Aorta (tissue), 5 donors: ENCODE data around the gene CRYBA4. TPM values are rescaled to one million over a fixed set of nuclear protein-coding genes. Genes with fewer than 3 reads are reported as not detected.
A peak's percentile ranks its signal among the peaks of the same experiment; 100 is the strongest.

Experiments
- ATAC-seq: fragments of 200-7000 bp; cut with Tn5 transposase; one replicate; pipeline ENCODE4 v1.9.1; 2022; ENCODE audit warnings: moderate library complexity; ENCODE audit not compliant: low FRiP score
- DNase-seq, 2 donors: peaks; one replicate each; pipeline ENCODE4 v3.0.0-alpha.2; 2020
- H3K27ac ChIP-seq, 2 donors: one replicate each; pipeline ENCODE4 v1.5.1; 2013; ENCODE audit warnings: low read length in 2 of 2, mild to moderate bottlenecking in 2 of 2, moderate library complexity in 2 of 2, control low read depth in 1 of 2, inconsistent platforms in 1 of 2, low read depth in 1 of 2
- H3K27me3 ChIP-seq, 2 donors: one replicate each; pipeline ENCODE4 v1.6.1; 2013; ENCODE audit warnings: control low read depth in 1 of 2, low read length in 1 of 2, mild to moderate bottlenecking in 1 of 2, moderate library complexity in 1 of 2; ENCODE audit not compliant: insufficient read depth in 2 of 2, control insufficient read depth in 1 of 2
- H3K36me3 ChIP-seq, 2 donors: one replicate each; pipeline ENCODE4 v1.6.1; 2013; ENCODE audit warnings: control low read depth in 1 of 2, low read length in 1 of 2, mild to moderate bottlenecking in 1 of 2; ENCODE audit not compliant: insufficient read depth in 2 of 2, control insufficient read depth in 1 of 2
- H3K4me1 ChIP-seq, 2 donors: one replicate each; pipeline ENCODE4 v1.6.1; 2013; ENCODE audit warnings: low read length in 2 of 2, control low read depth in 1 of 2, mild to moderate bottlenecking in 1 of 2, moderate library complexity in 1 of 2; ENCODE audit not compliant: insufficient read depth in 2 of 2, control insufficient read depth in 1 of 2
- H3K4me3 ChIP-seq, 2 donors: one replicate each; pipeline ENCODE4 v1.5.1; 2013; ENCODE audit warnings: low read length in 2 of 2, control low read depth in 1 of 2, mild to moderate bottlenecking in 1 of 2
- H3K9me3 ChIP-seq: one replicate; pipeline ENCODE4 v1.6.1; 2013; ENCODE audit warnings: mild to moderate bottlenecking, low read length; ENCODE audit not compliant: control insufficient read depth
- WGBS, 2 donors: extraction: QIAGEN DNeasy Blood & Tissue Kit; methylation state at CpG; one replicate each; pipeline ENCODE4 v1.1.7; 2013; 5-methylcytosine and 5-hydroxymethylcytosine counted together
- intact Hi-C, 2 donors: fragments of 100-400 bp; cut with DNase I; formaldehyde crosslinking; loops; one replicate each; pipeline versions ENCODE4 v1.14.2 to v1.15.0; 2022
- polyA plus RNA-seq, 2 donors: library from polyadenylated mRNA; stranded (reverse); fragments of 200-250 nt; gene quantifications; one replicate each; pipeline ENCODE4 v1.2.3, GENCODE V29; 2013
- total RNA-seq, 2 donors: library from RNA; stranded (reverse); fragmentation: NEBNext Ultra II Directional; extraction: Animal tissue kit (Norgen Biotek cat#: 25700); gene quantifications; one replicate each; pipeline ENCODE4 v1.2.1, GENCODE V29; 2021
- donor health status: healthy with polysubstance abuse.
- donor health status: Bipolar disorder and iron deficiency.
- donor health status: DM: no; HTN: no; CAD: no.
- donor health status: DM: no; HTN: no; CAD: no.
- donor health status: DM: yes; HTN: yes; CAD: no.

CRYBA4 gene
- total and polyA plus RNA-seq, 4 donors: not detected

DNA sequence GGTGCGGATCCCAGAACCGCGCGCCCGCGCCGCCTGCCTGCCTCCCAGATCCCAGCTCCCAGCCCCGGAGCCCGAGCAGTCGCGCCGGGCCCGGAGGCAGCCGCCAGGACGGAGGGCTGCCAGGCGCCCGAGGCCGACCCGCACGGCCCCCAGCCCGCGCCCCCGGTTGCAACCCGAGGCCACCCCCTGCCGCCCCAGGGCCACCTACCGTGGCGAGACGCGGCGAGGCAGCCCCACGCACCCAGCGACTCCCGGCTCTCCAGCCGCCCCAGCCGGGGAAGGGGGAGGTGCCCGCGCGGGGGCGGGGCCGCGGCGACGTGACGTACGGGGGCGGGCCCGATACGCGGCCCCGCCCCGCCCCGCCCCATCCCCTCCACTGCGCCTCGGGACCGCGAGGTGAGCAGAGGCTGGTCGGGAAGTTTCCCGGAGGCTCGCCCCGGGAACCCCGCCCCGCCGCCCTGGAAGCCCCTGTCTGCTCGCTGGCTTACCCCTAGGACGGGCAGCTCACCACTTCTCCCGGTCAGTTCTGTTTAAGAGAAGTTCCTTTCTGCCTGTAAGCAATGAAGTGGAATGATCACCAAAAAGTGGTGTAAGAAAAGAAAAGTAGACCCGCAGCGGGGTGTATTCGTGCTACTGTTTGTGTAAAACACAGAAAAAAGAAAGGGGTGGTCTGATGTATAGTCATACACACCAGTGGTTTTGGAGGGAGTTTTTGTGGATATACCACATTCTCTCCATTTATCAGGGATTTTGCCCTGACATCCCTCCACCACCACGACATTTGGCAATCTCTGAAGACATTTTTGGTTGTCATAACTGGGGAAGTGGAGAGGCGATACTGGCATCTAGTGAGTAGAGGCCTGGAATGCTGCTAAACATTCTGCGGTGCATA is 31.7 kb upstream of the CRYBA4 start, which contains the start of gene TPST2:
TSS of gene TPST2 (minus strand) at position 288 of the 892 bp plus-strand sequence. CDS start 48,502 bp downstream, outside the sequence.
- intact Hi-C loops: loop anchor here (2.0 kb wide), 1 partner anchor 77 kb away; the partner anchor contains the start of gene TFIP11 (in 2 of the 2)
- Histone ChIP-seq H3K36me3 (no peaks in the 10 kb centered on the region), H3K4me1 (no peaks in the 10 kb centered on the region), H3K9me3 (no peaks in the 10 kb centered on the region), H3K4me3 (peak within 1 kb of the TSS; percentile 59 to 98), H3K27ac (no peak within 1 kb of the TSS), H3K27me3 (no peaks in the 10 kb centered on the region)
- peak; percentile 80 to 91 for DNase-seq
- ATAC-seq: peak; percentile 93
- 0 to 1% methylated on average over 38 to 72 of the region's 72 CpGs for WGBS, 2 donors

DNA sequence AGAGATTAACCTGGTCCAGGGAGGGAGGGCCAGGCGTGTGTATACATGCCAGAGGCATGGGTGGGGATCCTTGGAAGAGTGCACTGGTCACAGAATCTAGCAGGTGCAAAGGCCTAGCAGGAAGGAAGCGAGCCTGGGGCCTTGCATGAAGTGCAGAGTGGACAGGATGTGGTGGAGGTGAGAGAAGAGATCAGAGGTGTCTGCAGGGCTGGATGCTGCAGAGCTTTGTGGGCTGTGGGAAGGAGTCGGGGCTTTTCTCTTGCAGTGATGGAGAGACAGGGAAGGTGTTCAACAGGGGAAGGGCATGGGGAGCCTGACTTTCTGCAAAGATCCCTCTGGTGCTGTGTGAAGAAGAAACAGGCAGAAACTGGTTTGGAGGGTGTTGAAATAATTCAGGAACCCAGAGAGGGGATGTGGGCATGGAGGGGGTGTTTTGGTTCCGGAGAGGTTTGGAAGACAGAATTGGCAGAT is 29.3 kb upstream of the CRYBA4 start:
- no peak for DNase-seq

DNA sequence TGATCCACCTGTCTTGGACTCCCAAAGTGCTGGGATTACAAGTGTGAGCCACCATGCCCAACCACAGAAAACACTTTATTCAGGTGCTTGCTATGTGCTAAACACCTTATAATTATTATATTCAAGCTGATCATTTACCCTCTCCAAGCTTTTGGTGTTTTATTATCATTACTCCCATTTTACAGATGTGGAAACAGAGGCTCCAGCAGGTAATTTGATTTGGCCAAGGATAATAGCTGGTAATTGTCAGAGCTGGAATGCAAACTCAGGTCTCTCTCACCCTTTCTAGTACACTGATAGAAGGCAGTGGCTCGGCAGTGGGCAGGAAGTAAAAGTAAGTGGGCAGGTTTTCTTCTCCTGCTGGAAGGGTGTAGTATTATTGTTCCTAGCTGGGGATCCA is 28.0 kb upstream of the CRYBA4 start:
- intact Hi-C loops: no loop called here
- Histone ChIP-seq H3K4me3 (no peak overlapping the region), H3K9me3 (no peaks in the 10 kb centered on the region), H3K36me3 (no peaks in the 10 kb centered on the region), H3K27ac (no peak overlapping the region), H3K27me3 (no peaks in the 10 kb centered on the region), H3K4me1 (no peaks in the 10 kb centered on the region)
- WGBS, 2 donors: 38 to 43% methylated on average over 1 of the region's 1 CpG
- ATAC-seq (no peak), DNase-seq (no peak)

More for the DNA sequence above, 29.3 kb upstream of the CRYBA4 start:
- no peaks in the 10 kb centered on the region for H3K27me3 ChIP-seq
- no peak overlapping the region for H3K27ac ChIP-seq
- ATAC-seq: no peak
- no peaks in the 10 kb centered on the region for H3K36me3 ChIP-seq
- 90 to 91% methylated on average over 4 of the region's 4 CpGs for WGBS, 2 donors
- no peak overlapping the region for H3K4me3 ChIP-seq
- intact Hi-C loops: no loop called here
- H3K9me3 ChIP-seq: no peaks in the 10 kb centered on the region
- H3K4me1 ChIP-seq: no peaks in the 10 kb centered on the region

DNA sequence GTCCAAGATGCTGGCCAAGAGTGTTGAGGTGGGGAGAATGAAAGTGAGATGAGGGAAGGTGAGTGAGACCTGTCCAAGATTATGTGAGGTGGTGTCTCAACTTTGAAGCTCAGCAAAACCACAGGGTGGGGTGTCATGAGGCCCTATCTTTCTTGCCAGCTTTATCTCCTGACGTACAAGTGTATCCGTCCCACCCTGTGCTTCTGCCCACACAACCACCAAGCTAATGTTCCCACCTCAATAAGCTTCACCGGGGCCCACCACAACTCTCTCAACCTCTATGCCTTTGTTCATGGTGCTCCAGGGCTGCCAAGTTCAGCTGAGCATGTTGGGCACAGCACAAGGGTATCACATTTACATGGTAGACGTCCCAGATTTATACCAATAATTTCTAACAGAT is 24.7 kb upstream of the CRYBA4 start:
- WGBS, 2 donors: 69 to 78% methylated on average over 4 of the region's 4 CpGs
- no peaks in the 10 kb centered on the region for H3K4me1 ChIP-seq
- DNase-seq (no peak), ATAC-seq (no peak)
- intact Hi-C loops: no loop called here
- no peaks in the 10 kb centered on the region for H3K27me3 ChIP-seq
- no peaks in the 10 kb centered on the region for H3K36me3 ChIP-seq
- no peak overlapping the region for H3K4me3 ChIP-seq
- H3K9me3 ChIP-seq: no peaks in the 10 kb centered on the region
- no peak overlapping the region for H3K27ac ChIP-seq

DNA sequence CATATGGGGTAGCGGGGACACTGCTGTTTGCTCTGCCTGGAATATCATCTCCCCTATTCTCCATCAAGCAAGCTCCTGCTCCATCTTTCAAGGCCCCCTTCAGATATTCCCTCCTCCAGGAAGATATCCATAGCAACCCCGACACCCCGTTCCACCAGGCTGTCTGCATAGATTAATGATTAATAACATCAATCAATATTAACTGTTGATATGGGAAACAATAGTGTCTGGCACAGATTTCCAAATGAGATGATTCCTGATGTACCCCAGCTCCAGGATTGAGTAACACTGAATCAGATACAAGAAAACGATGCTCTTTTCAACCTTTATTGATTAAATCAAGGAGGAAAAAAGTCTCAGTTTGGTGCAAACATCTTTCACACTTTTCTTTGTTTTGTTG is 24.3 kb upstream of the CRYBA4 start:
- no peak for DNase-seq
- no peaks in the 10 kb centered on the region for H3K36me3 ChIP-seq
- intact Hi-C loops: no loop called here
- no peak overlapping the region for H3K4me3 ChIP-seq
- 78 to 79% methylated on average over 4 of the region's 4 CpGs for WGBS, 2 donors
- no peak overlapping the region for H3K27ac ChIP-seq
- ATAC-seq: no peak
- H3K27me3 ChIP-seq: no peaks in the 10 kb centered on the region
- H3K9me3 ChIP-seq: no peaks in the 10 kb centered on the region
- no peaks in the 10 kb centered on the region for H3K4me1 ChIP-seq

DNA sequence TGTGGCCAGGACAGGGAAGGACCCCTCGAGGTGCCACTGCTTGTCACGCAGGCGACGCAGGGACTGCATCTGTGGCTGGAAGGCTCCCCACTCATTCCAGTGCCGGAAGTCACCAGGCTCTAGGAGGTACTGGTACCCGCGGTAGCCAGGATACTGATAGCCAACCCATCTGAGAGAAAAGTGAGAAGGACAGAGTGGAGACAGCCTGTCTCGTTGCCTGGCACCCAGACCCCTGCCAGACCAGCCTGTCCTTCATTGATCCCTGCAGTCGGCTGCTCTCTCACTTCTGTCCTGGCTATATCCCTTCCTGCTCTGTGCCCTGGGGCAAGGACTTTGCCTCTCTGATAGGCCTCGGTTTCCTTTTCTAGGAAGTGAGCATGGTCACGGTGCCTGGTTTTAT is 22.3 kb upstream of the CRYBA4 start:
- Histone ChIP-seq H3K27ac (no peak overlapping the region), H3K4me3 (no peak overlapping the region), H3K36me3 (no peaks in the 10 kb centered on the region), H3K4me1 (no peaks in the 10 kb centered on the region), H3K9me3 (no peaks in the 10 kb centered on the region), H3K27me3 (no peaks in the 10 kb centered on the region)
- no peak for DNase-seq
- ATAC-seq: no peak
- intact Hi-C loops: no loop called here
- 78 to 81% methylated on average over 11 of the region's 11 CpGs for WGBS, 2 donors

DNA sequence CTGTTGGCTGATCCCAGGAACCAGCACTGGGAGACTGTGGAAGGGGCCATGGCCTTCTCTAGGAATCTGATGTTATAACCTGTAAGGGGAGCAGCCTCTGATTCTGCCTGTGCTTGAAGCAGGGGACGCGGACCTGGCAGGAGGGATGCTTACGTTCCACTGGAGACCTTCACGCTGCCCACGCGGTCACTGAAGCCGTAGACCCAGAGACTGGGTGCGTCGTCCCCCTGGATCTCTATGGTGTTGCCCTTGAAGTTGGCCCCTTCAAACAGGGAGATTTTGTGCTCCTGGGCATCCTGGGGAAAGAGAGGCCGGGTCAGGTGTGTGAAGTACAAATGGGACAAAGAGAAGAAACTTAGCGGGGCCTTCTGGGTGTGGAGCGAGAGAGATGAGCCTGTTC is 20.0 kb upstream of the CRYBA4 start:
- Histone ChIP-seq H3K27me3 (no peaks in the 10 kb centered on the region), H3K4me1 (no peaks in the 10 kb centered on the region), H3K9me3 (no peaks in the 10 kb centered on the region), H3K36me3 (no peaks in the 10 kb centered on the region), H3K27ac (no peak overlapping the region), H3K4me3 (no peak overlapping the region)
- DNase-seq (no peak), ATAC-seq (no peak)
- intact Hi-C loops: no loop called here
- WGBS, 2 donors: 79 to 83% methylated on average over 12 of the region's 12 CpGs

DNA sequence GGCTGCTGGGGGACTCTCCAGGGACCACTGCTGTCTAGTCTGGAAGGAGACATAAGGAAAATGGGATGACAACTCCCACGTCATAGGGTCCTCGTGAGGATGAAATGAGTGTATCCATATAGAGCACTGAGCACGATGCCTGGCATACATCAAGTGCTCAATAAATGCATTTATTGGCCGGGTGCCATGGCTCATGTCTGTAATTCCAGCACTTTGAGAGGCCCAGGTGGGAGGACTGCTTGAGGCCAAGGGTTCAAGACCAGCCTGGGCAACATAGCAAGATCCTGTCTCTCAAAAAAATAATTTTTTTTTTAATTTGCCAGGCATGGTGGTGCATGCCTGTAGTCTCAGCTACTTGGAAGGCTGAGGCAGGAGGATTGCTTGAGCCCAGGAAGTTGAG is 19.6 kb upstream of the CRYBA4 start:
- Histone ChIP-seq H3K4me1 (no peaks in the 10 kb centered on the region), H3K27ac (no peak overlapping the region), H3K9me3 (no peaks in the 10 kb centered on the region), H3K36me3 (no peaks in the 10 kb centered on the region), H3K4me3 (no peak overlapping the region), H3K27me3 (no peaks in the 10 kb centered on the region)
- DNase-seq: no peak
- 72 to 76% methylated on average over 4 of the region's 4 CpGs for WGBS, 2 donors
- intact Hi-C loops: no loop called here
- ATAC-seq: no peak

DNA sequence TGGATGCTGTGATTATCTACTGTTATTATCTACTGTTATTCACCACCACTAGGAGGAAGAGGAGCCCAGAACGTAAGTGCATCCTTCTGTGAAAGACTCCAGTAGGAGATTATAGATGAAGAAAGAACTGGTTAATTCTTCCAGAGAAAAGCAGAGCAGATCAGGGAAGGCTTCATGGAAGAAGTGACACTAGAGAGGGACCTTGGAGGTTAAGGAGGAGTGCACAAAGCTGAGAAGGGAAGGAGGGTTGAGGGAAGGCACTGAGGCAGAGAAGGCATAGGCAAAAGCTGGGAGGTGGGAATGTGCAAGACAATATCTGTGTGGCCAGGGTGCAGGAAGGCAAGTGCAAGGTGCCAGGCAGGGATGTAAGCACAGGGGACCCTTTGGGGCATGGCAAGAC is 17.4 kb upstream of the CRYBA4 start:
- no peaks in the 10 kb centered on the region for H3K27me3 ChIP-seq
- 84 to 91% methylated on average over 1 of the region's 1 CpG for WGBS, 2 donors
- no peak overlapping the region for H3K4me3 ChIP-seq
- H3K9me3 ChIP-seq: no peaks in the 10 kb centered on the region
- ATAC-seq (no peak), DNase-seq (no peak)
- H3K36me3 ChIP-seq: no peaks in the 10 kb centered on the region
- intact Hi-C loops: no loop called here
- H3K4me1 ChIP-seq: no peaks in the 10 kb centered on the region
- H3K27ac ChIP-seq: no peak overlapping the region
